IMR-90 (cell line): ENCODE results near the gene HBD. TPM values are rescaled to one million over a fixed set of nuclear protein-coding genes. Genes with fewer than 3 reads are reported as not detected.

Source experiments
- ATAC-seq: fragments of 200-7000 bp; cut with Tn5 transposase; 2 replicates; pipeline ENCODE4 v1.9.1; 2020; ENCODE audit warnings: low read depth, mild to moderate bottlenecking, moderate library complexity
- BruUV-seq: library from RNA; stranded (reverse); fragments of 400-500 nt; replicated peaks from 2 replicates; lab custom pipeline; 2021; lab: Mats Ljungman, UMichigan
- CTCF ChIA-PET: fragments of 300-600 bp; formaldehyde crosslinking; extraction: SDS; loops from one replicate; lab custom pipeline; 2021; ENCODE audit warnings: antibody characterized with exemption; lab: Yijun Ruan, JAX
- POLR2A ChIA-PET: fragments of 300-600 bp; sonication (Branson Sonifier 250); formaldehyde crosslinking; loops from one replicate; lab custom pipeline; 2022; ENCODE audit warnings: antibody characterized with exemption; ENCODE audit not compliant: unreplicated experiment; lab: Charles Lee
- DNase-seq: peaks from one replicate; pipeline ENCODE4 v3.0.0; 2013
- H2AFZ ChIP-seq: replicated peaks from 2 replicates; pipeline ENCODE3; 2013; ENCODE audit warnings: low read length, mild to moderate bottlenecking; ENCODE audit not compliant: poor library complexity
- H2AK5ac ChIP-seq: 2 replicates; pipeline ENCODE4 v1.6.1; 2013; ENCODE audit warnings: low read depth, low read length, inconsistent platforms
- H2AK9ac ChIP-seq: replicated peaks from 2 replicates; pipeline ENCODE3; 2013; ENCODE audit warnings: mild to moderate bottlenecking, low read depth, low read length, moderate library complexity; ENCODE audit not compliant: poor library complexity
- H2BK120ac ChIP-seq: 2 replicates; pipeline ENCODE4 v1.6.1; 2013; ENCODE audit warnings: low read depth, low read length, inconsistent platforms
- H2BK15ac ChIP-seq: 3 replicates; pipeline ENCODE4 v1.6.1; 2013; ENCODE audit warnings: low read depth, low read length, inconsistent platforms
- H2BK20ac ChIP-seq: 2 replicates; pipeline ENCODE4 v1.6.1; 2013; ENCODE audit warnings: low read depth, mild to moderate bottlenecking, inconsistent platforms, low read length, moderate library complexity
- H2BK5ac ChIP-seq: 2 replicates; pipeline ENCODE4 v1.6.1; 2013; ENCODE audit warnings: mild to moderate bottlenecking, low read depth, low read length, inconsistent platforms; ENCODE audit not compliant: poor library complexity, severe bottlenecking
- H3K14ac ChIP-seq: replicated peaks from 2 replicates; pipeline ENCODE4 v1.6.1; 2013; ENCODE audit warnings: low read depth, low read length, inconsistent platforms
- H3K18ac ChIP-seq: 2 replicates; pipeline ENCODE4 v1.6.1; 2013; ENCODE audit warnings: low read depth, low read length, control low read depth
- H3K23ac ChIP-seq: 2 replicates; pipeline ENCODE4 v1.6.1; 2013; ENCODE audit warnings: low read depth, low read length, inconsistent platforms
- H3K27ac ChIP-seq: 2 replicates; pipeline ENCODE4 v1.5.1; 2013; ENCODE audit warnings: mild to moderate bottlenecking, control low read depth, low read length; ENCODE audit not compliant: insufficient read depth
- H3K27me3 ChIP-seq: 2 replicates; pipeline ENCODE4 v1.6.1; 2013; ENCODE audit warnings: low read length; ENCODE audit not compliant: control insufficient read depth, insufficient read depth
- H3K36me3 ChIP-seq: 2 replicates; pipeline ENCODE4 v1.6.1; 2013; ENCODE audit warnings: low read length, mixed read lengths; ENCODE audit not compliant: control insufficient read depth, insufficient read depth
- H3K4ac ChIP-seq: 2 replicates; pipeline ENCODE4 v1.6.1; 2013; ENCODE audit warnings: low read depth, low read length, inconsistent platforms
- H3K4me1 ChIP-seq: 2 replicates; pipeline ENCODE4 v1.6.1; 2013; ENCODE audit warnings: low read length, mixed read lengths; ENCODE audit not compliant: control insufficient read depth, insufficient read depth
- H3K4me2 ChIP-seq: 2 replicates; pipeline ENCODE4 v1.6.1; 2013; ENCODE audit warnings: low read depth, mild to moderate bottlenecking, control low read depth, low read length, moderate library complexity
- H3K4me3 ChIP-seq: 2 replicates; pipeline ENCODE4 v1.5.1; 2013; ENCODE audit warnings: low read depth, mild to moderate bottlenecking, control low read depth, low read length, moderate library complexity; ENCODE audit not compliant: insufficient read depth
- H3K56ac ChIP-seq: 2 replicates; pipeline ENCODE4 v1.6.1; 2013; ENCODE audit warnings: low read length, inconsistent platforms; ENCODE audit not compliant: insufficient read depth; ENCODE audit errors: extremely low read depth
- H3K79me1 ChIP-seq, 2 experiments: 2 replicates each; pipeline ENCODE4 v1.6.1; 2013; ENCODE audit warnings: low read length in 2 of 2, inconsistent platforms in 1 of 2, low read depth in 1 of 2
- H3K9ac ChIP-seq: 2 replicates; pipeline ENCODE4 v1.6.1; 2013; ENCODE audit warnings: low read depth, low read length, control low read depth
- H3K9me1 ChIP-seq: 2 replicates; pipeline ENCODE4 v1.6.1; 2013; ENCODE audit warnings: low read length, inconsistent platforms; ENCODE audit not compliant: insufficient read depth
- H3K9me3 ChIP-seq: 2 replicates; pipeline ENCODE4 v1.6.1; 2013; ENCODE audit warnings: low read length; ENCODE audit not compliant: control insufficient read depth, insufficient read depth
- H4K20me1 ChIP-seq: 2 replicates; pipeline ENCODE4 v1.6.1; 2013; ENCODE audit warnings: low read length, inconsistent platforms; ENCODE audit not compliant: insufficient read depth
- H4K5ac ChIP-seq: 2 replicates; pipeline ENCODE4 v1.6.1; 2013; ENCODE audit warnings: mild to moderate bottlenecking, low read depth, low read length, control low read depth
- H4K8ac ChIP-seq, 2 experiments: 2 replicates each; pipeline ENCODE4 v1.6.1; 2013; ENCODE audit warnings: low read depth in 2 of 2, low read length in 2 of 2, control low read depth in 1 of 2, inconsistent platforms in 1 of 2
- H4K91ac ChIP-seq: 2 replicates; pipeline ENCODE4 v1.6.1; 2013; ENCODE audit warnings: low read depth, low read length, inconsistent platforms; ENCODE audit not compliant: insufficient read depth
- BHLHE40 ChIP-seq: fragments of 150-350 bp; IDR thresholded peaks from 2 replicates; pipeline ENCODE4 v1.6.1; 2016; ENCODE audit warnings: mild to moderate bottlenecking, low read depth, low read length
- CEBPB ChIP-seq: IDR thresholded peaks from 2 replicates; pipeline ENCODE4 v1.6.1; 2012; ENCODE audit warnings: low read depth, low read length, improper control_type of control experiment
- CHD1 ChIP-seq: IDR thresholded peaks from 2 replicates; pipeline ENCODE4 v1.6.1; 2012; ENCODE audit warnings: low read depth, low read length, improper control_type of control experiment
- FOS ChIP-seq: fragments of 150-350 bp; IDR thresholded peaks from 2 replicates; pipeline ENCODE4 v1.6.1; 2016; ENCODE audit warnings: low read depth, low read length
- MAFK ChIP-seq: IDR thresholded peaks from 2 replicates; pipeline ENCODE4 v1.6.1; 2012; ENCODE audit warnings: low read depth, low read length, improper control_type of control experiment
- MAZ ChIP-seq: IDR thresholded peaks from 2 replicates; pipeline ENCODE4 v1.6.1; 2012; ENCODE audit warnings: low read depth, mild to moderate bottlenecking, low read length, improper control_type of control experiment, moderate library complexity, borderline replicate concordance
- NFE2L2 ChIP-seq: fragments of 150-350 bp; IDR thresholded peaks from 2 replicates; pipeline ENCODE4 v1.6.1; 2016; ENCODE audit warnings: low read depth, mild to moderate bottlenecking, low read length
- POLR2A ChIP-seq: IDR thresholded peaks from 2 replicates; pipeline ENCODE4 v1.6.1; 2012; ENCODE audit warnings: mild to moderate bottlenecking, low read depth, low read length
- RAD21 ChIP-seq: IDR thresholded peaks from 2 replicates; pipeline ENCODE4 v1.6.1; 2012; ENCODE audit warnings: low read length, improper control_type of control experiment
- RCOR1 ChIP-seq: IDR thresholded peaks from 2 replicates; pipeline ENCODE4 v1.6.1; 2012; ENCODE audit warnings: mild to moderate bottlenecking, low read length, improper control_type of control experiment; ENCODE audit not compliant: insufficient replicate concordance
- RFX5 ChIP-seq: IDR thresholded peaks from 2 replicates; pipeline ENCODE4 v1.8.0; 2012; ENCODE audit warnings: low read depth, mild to moderate bottlenecking, low read length, moderate library complexity
- SMC3 ChIP-seq: fragments of 150-350 bp; IDR thresholded peaks from 2 replicates; pipeline ENCODE4 v1.6.1; 2016; ENCODE audit warnings: low read depth, mild to moderate bottlenecking, antibody characterized with exemption, low read length, moderate library complexity
- USF2 ChIP-seq: fragments of 150-350 bp; IDR thresholded peaks from 2 replicates; pipeline ENCODE4 v1.6.1; 2017; ENCODE audit warnings: mild to moderate bottlenecking, antibody characterized with exemption, low read length, low read depth
- WGBS, 2 experiments: methylation state at CpG; one replicate each; pipeline versions ENCODE4 v1.1.5 to v1.1.7; 2013; ENCODE audit warnings: missing lambda C conversion rate in 2 of 2; ENCODE audit not compliant: insufficient read length in 1 of 2; ENCODE audit errors: extremely low coverage in 2 of 2; 5-methylcytosine and 5-hydroxymethylcytosine counted together
- dilution Hi-C: fragments of 300-500 bp; cut with HindIII; formaldehyde crosslinking; loops from one replicate; pipeline ENCODE4 v1.14.3; 2018; ENCODE audit warnings: low sequenced_read_pairs; ENCODE audit not compliant: unreplicated experiment
- in situ Hi-C: fragments of 300-500 bp; cut with MboI; formaldehyde crosslinking; loops from 3 replicates; pipeline ENCODE4 v1.14.3; 2019; ENCODE audit warnings: low sequenced_read_pairs, inconsistent platforms, mixed read lengths
- intact Hi-C: fragments of 100-400 bp; cut with micrococcal nuclease; formaldehyde crosslinking; loops from 2 replicates; pipeline ENCODE4 v1.10.0; 2022
- polyA plus RNA-seq, 3 experiments: library from polyadenylated mRNA; depleted of rRNA; stranded (reverse); fragments of >200 nt; gene quantifications; 2 replicates each; pipeline ENCODE4 v1.2.3, GENCODE V29; 2012; ENCODE audit warnings: low replicate concordance in 1 of 3
- total RNA-seq: library from RNA; depleted of rRNA; stranded (reverse); fragments of >200 nt; gene quantifications from 2 replicates; pipeline ENCODE4 v1.2.3, GENCODE V29; 2012

Gene HBD
- total and polyA plus RNA-seq, 2 of the 4 experiments (the other 2 are of a cell fraction): 6.3 to 12.0 TPM

- Histone ChIP-seq H2BK15ac (no peak overlapping the region), H3K4ac (no peak overlapping the region), H3K23ac (no peak overlapping the region), H4K8ac (no peak overlapping the region), H3K18ac (no peak overlapping the region), H3K27me3 (no peaks in the 10 kb centered on the region), H4K20me1 (no peaks in the 10 kb centered on the region), H2AFZ (no peak overlapping the region), H3K9me3 (no peaks in the 10 kb centered on the region), H2AK5ac (no peak overlapping the region), H3K4me1 (no peaks in the 10 kb centered on the region), H3K56ac (no peak overlapping the region), H3K36me3 (no peaks in the 10 kb centered on the region), H3K9ac (no peak overlapping the region), H3K4me2 (no peak overlapping the region), H4K91ac (no peak overlapping the region), H3K14ac (no peak overlapping the region), H3K79me1 (no peaks in the 10 kb centered on the region), H2BK20ac (no peak overlapping the region), H4K5ac (no peak overlapping the region), H2BK5ac (no peak overlapping the region), H3K9me1 (peaks cover 2% of the 10 kb centered on the region; the same call in 1 of the 2 replicates), H3K27ac (no peak overlapping the region), H2BK120ac (no peak overlapping the region), H2AK9ac (no peak overlapping the region), H3K4me3 (no peak overlapping the region)
- POLR2A ChIA-PET: no interaction called here
- in situ Hi-C loops: no loop called here
- intact Hi-C loops: no loop called here
- no peak for ATAC-seq
- CTCF ChIA-PET: no interaction called here
- dilution Hi-C loops: no loop called here
- TF ChIP-seq RFX5 (no peak), RCOR1 (no peak), POLR2A (no peak), USF2 (no peak), SMC3 (no peak), RAD21 (no peak), MAZ (no peak), FOS (no peak), CHD1 (no peak), BHLHE40 (no peak), NFE2L2 (no peak), MAFK (no peak), CEBPB (no peak)
- no peak for DNase-seq
- no TSS peak for BruUV-seq
- WGBS, 2 experiments: no CpG with 5 or more reads among the region's 4 CpGs
These were observed 16.4 kb upstream of the HBD start for GRCh38 chr11:5250543-5251204.
